Muscle layer of colon (tissue), 2 donors: ENCODE measurements around the gene F8.
"Not testable (repeated sequence)": the region's sequence is repeated elsewhere in the genome, so short reads cannot be mapped to it uniquely, and the experiment has no call there.

Experiments
- H3K27ac ChIP-seq: one replicate; pipeline ENCODE4 v1.7.0; 2013; ENCODE audit warnings: low read depth, mild to moderate bottlenecking, low read length, moderate library complexity
- H3K27me3 ChIP-seq, 2 donors: one replicate each; pipeline ENCODE4 v1.7.0; 2013; ENCODE audit warnings: low read length in 2 of 2, mild to moderate bottlenecking in 2 of 2; ENCODE audit not compliant: insufficient read depth in 2 of 2, control insufficient read depth in 1 of 2
- H3K36me3 ChIP-seq: one replicate; pipeline ENCODE4 v1.7.0; 2013; ENCODE audit warnings: mild to moderate bottlenecking, low read length; ENCODE audit not compliant: insufficient read depth
- H3K4me1 ChIP-seq: one replicate; pipeline ENCODE4 v1.7.0; 2013; ENCODE audit warnings: mild to moderate bottlenecking, low read length; ENCODE audit not compliant: insufficient read depth
- H3K4me3 ChIP-seq, 2 donors: one replicate each; pipeline ENCODE4 v1.7.0; 2013; ENCODE audit warnings: low read length in 2 of 2, low read depth in 1 of 2, mild to moderate bottlenecking in 1 of 2, moderate library complexity in 1 of 2
- H3K9ac ChIP-seq: one replicate; pipeline ENCODE4 v1.7.0; 2013; ENCODE audit warnings: low read length
- H3K9me3 ChIP-seq: one replicate; pipeline ENCODE4 v1.7.0; 2013; ENCODE audit warnings: mild to moderate bottlenecking, low read length
- donor health status: abdominal sarcoma.
- donor health status: Adenocarcinoma of cecum.

Gene F8

DNA sequence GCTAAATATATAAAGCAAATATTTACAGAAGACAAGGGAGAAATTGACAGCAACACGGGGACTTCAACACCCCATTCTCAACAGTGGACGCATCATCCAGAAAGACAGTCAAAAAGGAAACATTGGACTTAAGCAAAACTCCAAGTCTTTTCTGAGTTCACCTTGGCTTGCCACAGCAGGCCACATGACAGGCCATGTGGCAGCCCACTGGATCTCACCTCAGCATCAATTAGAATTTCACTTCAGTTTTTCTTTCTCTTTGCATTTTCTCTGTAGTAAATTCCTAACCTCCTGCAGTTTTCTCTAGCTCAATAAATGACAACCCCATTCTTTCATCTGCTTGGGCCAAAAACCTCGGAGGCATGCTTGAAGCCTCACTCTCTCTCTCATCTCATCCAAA lies 200.5 kb downstream of the F8 start:
- no peaks in the 10 kb centered on the region for H3K4me1 ChIP-seq
- no peak overlapping the region for H3K27ac ChIP-seq
- H3K9me3 ChIP-seq, result no peaks in the 10 kb centered on the region
- H3K4me3 ChIP-seq, result no peak overlapping the region
- H3K36me3 ChIP-seq, result no peaks in the 10 kb centered on the region
- H3K27me3 ChIP-seq, result no peaks in the 10 kb centered on the region
- no peak overlapping the region for H3K9ac ChIP-seq

DNA sequence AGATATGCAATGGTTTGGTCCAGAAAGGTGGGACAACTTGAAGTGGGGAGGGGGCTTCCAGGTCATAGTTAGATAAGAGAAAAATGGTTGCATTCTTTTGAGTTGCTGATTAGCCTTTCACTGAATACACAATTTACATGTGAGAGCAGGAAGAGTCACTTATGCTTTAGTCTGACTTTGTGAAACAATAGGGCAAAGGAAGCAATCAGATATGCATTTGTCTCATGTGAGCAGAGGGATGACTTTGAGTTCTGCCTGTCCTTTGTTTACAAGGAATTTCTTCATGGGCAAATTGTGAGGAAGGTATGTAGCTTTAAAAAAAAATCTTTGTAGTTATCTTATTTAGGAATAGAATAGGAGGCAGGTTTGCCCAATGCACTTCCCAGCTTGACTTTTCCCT lies 201.0 kb downstream of the F8 start:
- Histone ChIP-seq H3K27me3 (no peaks in the 10 kb centered on the region), H3K27ac (no peak overlapping the region), H3K9me3 (no peaks in the 10 kb centered on the region), H3K9ac (no peak overlapping the region), H3K36me3 (no peaks in the 10 kb centered on the region), H3K4me1 (no peaks in the 10 kb centered on the region), H3K4me3 (no peak overlapping the region)

DNA sequence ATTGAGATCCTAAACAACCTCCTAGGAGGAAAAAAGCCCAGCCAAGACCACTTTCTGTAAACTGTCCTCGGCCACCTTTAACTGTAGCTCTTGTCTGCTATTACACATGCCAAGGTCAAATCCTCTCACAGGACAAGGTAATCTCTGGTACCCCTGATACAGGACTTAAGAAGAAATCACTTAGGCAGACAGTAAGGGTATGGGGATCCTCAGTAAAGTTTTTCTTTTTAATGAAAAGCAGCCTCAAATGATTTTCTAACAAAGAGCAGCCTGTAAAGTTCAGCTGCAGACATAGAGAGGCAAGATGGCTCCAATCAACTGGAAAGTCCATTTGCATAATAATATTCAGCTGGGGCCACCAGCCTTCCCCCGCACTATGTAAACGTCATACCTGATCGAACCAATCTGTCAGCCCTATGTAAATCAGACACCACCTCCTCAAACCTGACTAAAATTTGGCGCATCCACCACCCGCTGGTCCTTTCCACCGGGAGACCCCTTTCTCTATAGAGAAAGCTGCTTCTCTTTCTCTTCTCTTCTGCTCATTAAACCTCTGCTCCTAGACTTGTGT lies 202.7 kb downstream of the F8 start:
- Histone ChIP-seq H3K27me3 (no peaks in the 10 kb centered on the region), H3K9me3 (no peaks in the 10 kb centered on the region), H3K27ac (no peak overlapping the region), H3K36me3 (no peaks in the 10 kb centered on the region), H3K4me1 (no peaks in the 10 kb centered on the region), H3K9ac (no peak overlapping the region), H3K4me3 (no peak overlapping the region)

DNA sequence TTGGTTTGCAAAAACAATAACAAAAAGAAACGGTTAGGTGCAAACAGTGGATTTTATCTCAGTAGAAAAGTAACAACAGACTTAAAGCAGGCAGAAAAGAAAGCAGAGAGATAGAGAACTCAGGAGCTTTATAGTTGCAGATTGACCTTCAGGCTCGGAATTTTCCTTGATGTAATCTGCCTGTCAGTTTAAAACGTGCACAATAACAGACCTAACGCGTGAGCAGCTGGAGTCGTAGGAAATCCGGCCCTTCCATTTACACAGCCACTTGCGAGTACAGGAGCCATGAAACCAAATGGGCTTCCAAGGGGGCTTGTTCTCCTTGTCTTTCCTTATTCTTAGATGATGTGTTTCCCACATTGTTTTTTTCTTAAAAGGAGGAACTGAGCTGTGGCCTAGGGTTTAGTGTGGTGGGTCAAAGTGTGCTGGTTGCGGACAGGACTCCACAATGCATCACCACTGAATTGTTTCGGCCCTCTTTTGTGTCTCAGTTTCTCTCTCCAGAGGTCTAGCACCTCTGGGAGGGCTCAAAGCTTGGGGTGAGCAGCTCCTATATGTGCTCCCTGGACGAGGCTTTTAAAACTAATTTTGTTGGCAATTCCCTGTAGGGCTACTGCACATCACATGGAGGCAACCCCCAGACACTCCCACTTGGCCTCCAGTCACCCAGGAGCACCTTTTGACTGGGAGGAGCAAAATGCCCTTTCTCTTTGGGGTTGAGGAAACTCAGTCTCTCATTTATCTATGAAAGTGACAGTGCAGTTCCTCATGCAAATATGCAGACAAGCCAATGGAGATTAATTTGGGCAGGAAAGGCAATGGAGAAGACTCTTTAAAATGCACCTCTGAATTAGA lies 203.4 kb downstream of the F8 start:
- no peak overlapping the region for H3K4me3 ChIP-seq
- no peak overlapping the region for H3K27ac ChIP-seq
- H3K9me3 ChIP-seq, result no peaks in the 10 kb centered on the region
- no peaks in the 10 kb centered on the region for H3K4me1 ChIP-seq
- H3K36me3 ChIP-seq, result no peaks in the 10 kb centered on the region
- H3K27me3 ChIP-seq, result no peaks in the 10 kb centered on the region
- no peak overlapping the region for H3K9ac ChIP-seq

DNA sequence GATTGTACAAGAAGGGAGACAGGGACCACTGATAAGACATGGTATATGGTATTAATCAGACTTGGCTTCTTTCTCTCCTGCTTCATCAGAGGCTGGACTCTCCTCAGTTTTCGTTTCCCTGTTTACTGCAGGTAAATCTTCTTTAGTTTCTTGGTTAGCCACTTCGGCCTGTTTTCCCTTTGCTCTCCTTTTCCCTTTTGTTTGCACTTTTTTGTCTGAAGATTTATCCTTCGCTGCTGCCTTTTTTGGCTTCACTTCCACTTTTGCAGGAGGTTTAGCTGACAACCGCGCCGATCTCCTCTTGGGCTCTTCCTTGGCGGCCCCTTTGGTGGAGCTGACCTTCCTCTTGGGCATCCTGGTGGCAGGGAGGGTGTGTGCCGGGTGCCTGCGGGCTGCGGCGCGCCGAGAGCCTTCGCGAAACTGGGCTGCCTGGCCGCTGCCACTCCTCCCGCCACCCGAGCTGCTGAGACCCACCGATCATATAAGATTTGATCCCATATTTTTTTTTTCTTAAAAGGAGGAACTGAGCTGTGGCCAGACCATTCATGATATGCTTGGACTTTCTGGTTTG lies 205.4 kb downstream of the F8 start:
- H3K27me3 ChIP-seq, H3K27ac ChIP-seq: not testable (repeated sequence)

DNA sequence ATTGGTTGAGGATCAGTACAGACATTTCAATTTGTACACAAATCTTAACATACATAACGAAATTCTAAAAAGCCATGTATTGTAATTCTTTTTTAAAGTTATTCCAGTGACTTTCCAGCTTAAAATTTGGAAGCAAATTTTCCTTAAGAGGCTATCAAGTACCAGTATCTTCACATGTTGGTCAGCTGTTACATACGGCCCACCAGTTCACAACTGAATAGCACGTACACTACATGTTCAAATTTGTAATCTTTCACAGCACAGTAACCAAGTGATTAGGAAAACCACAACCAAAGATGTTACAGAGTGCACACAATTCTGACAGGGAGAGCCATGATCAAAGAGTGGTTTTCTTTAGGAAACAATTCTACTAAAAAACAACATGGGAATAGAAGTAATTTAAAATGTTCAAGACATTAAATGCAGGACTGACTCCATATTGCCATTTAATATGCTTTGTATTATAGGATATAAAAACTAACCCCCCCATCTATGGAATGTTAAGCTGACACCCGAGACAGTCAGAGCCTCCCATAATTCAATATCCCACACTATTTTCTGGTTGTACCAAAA lies 206.1 kb downstream of the F8 start:
- H3K4me1 ChIP-seq, H3K9me3 ChIP-seq, H3K9ac ChIP-seq, H3K27me3 ChIP-seq, H3K27ac ChIP-seq, H3K4me3 ChIP-seq, H3K36me3 ChIP-seq: not testable (repeated sequence)

More for the DNA sequence above, 205.4 kb downstream of the F8 start:
- H3K4me1 ChIP-seq, H3K9me3 ChIP-seq, H3K4me3 ChIP-seq, H3K36me3 ChIP-seq, H3K9ac ChIP-seq: not testable (repeated sequence)

DNA sequence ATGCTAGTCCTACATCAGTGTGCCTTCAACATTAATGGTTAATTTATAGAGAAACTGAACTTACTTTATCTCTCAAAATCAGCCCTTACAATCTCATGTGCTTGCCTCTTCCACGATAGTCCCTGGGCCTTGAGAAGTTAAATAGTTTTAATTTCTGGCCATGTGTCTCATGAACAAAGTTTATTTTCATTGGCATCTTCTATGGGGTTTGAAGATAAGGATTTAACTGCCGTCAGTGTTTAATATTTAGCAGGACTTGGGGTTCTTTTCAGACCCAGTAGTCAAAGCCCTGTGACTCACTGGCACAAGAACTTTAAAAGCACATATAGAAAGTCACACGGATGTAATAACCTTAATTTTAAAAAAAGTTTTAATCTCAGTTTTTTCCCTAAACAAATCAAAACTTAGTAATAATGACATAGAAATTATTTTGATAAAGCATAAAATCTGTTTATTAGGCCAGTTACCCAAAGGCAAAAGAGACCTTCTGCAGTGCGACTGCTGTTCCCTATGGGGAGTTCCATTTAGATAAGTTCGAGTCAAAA lies 207.2 kb downstream of the F8 start:
- no peak overlapping the region for H3K4me3 ChIP-seq
- no peaks in the 10 kb centered on the region for H3K36me3 ChIP-seq
- H3K27ac ChIP-seq, result no peak overlapping the region
- no peaks in the 10 kb centered on the region for H3K4me1 ChIP-seq
- no peaks in the 10 kb centered on the region for H3K9me3 ChIP-seq
- no peaks in the 10 kb centered on the region for H3K27me3 ChIP-seq
- H3K9ac ChIP-seq, result no peak overlapping the region

DNA sequence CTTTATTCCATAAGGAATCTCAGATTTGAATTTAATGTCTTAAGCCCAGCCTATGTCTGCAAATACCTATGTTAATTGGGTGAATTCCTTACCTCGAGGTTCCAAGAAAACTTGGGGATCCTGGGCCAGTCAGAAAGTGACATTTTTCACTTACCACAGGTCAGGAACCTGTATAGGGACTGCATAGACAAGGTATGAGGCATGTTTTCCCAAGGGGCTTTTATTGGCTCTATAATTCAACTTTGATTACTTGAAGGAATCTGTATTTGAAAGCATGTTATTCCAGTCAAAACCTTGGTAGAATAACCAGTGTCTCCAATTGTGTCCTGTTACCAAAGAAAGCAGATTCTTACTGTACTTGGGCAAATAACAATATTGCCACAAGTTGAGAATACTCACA lies 208.7 kb downstream of the F8 start:
- Histone ChIP-seq H3K36me3 (no peaks in the 10 kb centered on the region), H3K4me1 (no peaks in the 10 kb centered on the region), H3K9me3 (no peaks in the 10 kb centered on the region), H3K4me3 (no peak overlapping the region), H3K27me3 (no peaks in the 10 kb centered on the region), H3K27ac (no peak overlapping the region), H3K9ac (no peak overlapping the region)

DNA sequence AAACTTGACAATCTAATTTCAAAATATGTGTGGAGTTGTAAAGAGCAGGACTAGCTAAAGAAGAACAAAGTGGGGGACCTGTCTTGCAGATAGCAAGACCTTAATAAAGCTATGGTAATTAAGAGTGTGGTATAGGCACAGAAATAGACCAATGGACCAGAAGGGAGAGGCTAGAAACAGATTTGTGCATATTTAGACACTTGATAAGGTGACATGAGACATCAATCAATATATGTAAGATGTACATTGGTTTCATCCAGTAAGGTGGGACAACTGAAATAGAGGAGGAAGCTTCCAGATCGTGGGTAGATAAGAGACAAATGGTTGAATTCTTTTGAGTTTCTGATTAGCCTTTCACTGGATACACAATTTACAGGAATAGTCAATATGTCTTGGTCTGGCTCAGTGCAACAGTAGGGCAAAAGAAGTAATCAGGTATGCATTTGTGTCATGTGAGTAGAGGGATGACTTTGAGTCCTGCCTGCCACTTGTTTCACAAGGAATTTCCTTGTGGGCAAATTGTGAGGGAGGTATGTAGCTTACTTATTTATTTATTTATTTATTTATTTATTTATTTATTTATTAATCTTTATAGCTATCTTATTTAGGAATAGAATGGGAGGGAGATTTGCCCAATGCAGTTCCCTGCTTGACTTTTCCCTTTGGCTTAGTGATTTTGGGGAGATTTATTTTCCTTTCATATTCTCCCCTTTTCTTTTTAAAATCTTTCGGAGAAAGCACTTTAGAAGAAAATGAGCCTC lies 210.0 kb downstream of the F8 start:
- Histone ChIP-seq H3K4me3 (no peak overlapping the region), H3K9me3 (no peaks in the 10 kb centered on the region), H3K4me1 (no peaks in the 10 kb centered on the region), H3K27me3 (no peaks in the 10 kb centered on the region), H3K36me3 (no peaks in the 10 kb centered on the region), H3K9ac (no peak overlapping the region), H3K27ac (no peak overlapping the region)

DNA sequence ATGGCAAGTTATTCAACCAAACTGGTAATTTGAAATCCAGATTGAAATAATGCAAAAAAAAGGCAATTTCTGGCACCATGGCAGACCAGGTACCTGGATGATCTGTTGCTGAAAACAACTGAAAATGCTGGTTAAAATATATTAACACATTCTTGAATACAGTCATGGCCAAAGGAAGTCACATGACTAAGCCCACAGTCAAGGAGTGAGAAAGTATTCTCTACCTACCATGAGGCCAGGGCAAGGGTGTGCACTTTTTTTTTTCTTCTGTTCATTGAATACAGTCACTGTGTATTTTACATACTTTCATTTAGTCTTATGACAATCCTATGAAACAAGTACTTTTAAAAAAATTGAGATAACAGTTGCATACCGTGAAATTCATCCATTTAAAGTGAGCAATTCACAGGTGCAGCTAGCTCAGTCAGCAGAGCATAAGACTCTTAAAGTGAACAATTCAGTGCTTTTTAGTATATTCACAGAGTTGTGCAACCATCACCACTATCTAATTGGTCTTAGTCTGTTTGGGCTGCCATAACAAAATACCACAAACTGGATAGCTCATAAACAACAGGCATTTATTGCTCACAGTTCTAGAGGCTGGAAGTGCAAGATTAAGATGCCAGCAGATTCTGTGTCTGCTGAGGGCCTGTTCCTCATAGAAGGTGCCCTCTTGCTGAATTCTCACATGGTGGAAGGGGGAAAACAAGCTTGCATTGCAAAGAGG lies 212.4 kb downstream of the F8 start:
- no peaks in the 10 kb centered on the region for H3K9me3 ChIP-seq
- H3K9ac ChIP-seq, result no peak overlapping the region
- H3K27me3 ChIP-seq, result no peaks in the 10 kb centered on the region
- H3K4me1 ChIP-seq, result no peaks in the 10 kb centered on the region
- H3K27ac ChIP-seq, result no peak overlapping the region
- no peaks in the 10 kb centered on the region for H3K36me3 ChIP-seq
- no peak overlapping the region for H3K4me3 ChIP-seq
